PFSK-1 (cell line): Measurements from ENCODE around the gene PTGDR2.

Experiments used
- FOXP2 ChIP-seq: optimal IDR thresholded peaks from 2 replicates; pipeline ENCODE3; 2011; ENCODE audit warnings: borderline replicate concordance, control low read depth, inconsistent platforms; ENCODE audit not compliant: insufficient read depth; ENCODE audit errors: extremely low read length, extremely low read depth
- POLR2AphosphoS5 ChIP-seq: IDR thresholded peaks from 2 replicates; pipeline ENCODE4 v1.6.1; 2012; ENCODE audit warnings: low read depth, mild to moderate bottlenecking, control low read depth, low read length, moderate library complexity
- SIN3A ChIP-seq: IDR thresholded peaks from 2 replicates; pipeline ENCODE4 v1.6.1; 2012; ENCODE audit warnings: mild to moderate bottlenecking, low read length, moderate library complexity, borderline replicate concordance; ENCODE audit not compliant: insufficient read depth
- TAF1 ChIP-seq: IDR thresholded peaks from 2 replicates; pipeline ENCODE4 v1.6.1; 2012; ENCODE audit warnings: low read length, control low read depth, borderline replicate concordance; ENCODE audit not compliant: insufficient read depth
- TF ChIP-seq, protein P1 (sequence below), 2 experiments: IDR thresholded peaks; 2 replicates each; pipeline versions ENCODE4 v1.6.1 to v1.8.0; 2011 to 2012; ENCODE audit warnings: low read depth in 2 of 2, low read length in 2 of 2, control low read depth in 1 of 2, inconsistent platforms in 1 of 2, mild to moderate bottlenecking in 1 of 2, moderate library complexity in 1 of 2; ENCODE audit not compliant: insufficient read depth in 1 of 2

The PTGDR2 gene

DNA sequence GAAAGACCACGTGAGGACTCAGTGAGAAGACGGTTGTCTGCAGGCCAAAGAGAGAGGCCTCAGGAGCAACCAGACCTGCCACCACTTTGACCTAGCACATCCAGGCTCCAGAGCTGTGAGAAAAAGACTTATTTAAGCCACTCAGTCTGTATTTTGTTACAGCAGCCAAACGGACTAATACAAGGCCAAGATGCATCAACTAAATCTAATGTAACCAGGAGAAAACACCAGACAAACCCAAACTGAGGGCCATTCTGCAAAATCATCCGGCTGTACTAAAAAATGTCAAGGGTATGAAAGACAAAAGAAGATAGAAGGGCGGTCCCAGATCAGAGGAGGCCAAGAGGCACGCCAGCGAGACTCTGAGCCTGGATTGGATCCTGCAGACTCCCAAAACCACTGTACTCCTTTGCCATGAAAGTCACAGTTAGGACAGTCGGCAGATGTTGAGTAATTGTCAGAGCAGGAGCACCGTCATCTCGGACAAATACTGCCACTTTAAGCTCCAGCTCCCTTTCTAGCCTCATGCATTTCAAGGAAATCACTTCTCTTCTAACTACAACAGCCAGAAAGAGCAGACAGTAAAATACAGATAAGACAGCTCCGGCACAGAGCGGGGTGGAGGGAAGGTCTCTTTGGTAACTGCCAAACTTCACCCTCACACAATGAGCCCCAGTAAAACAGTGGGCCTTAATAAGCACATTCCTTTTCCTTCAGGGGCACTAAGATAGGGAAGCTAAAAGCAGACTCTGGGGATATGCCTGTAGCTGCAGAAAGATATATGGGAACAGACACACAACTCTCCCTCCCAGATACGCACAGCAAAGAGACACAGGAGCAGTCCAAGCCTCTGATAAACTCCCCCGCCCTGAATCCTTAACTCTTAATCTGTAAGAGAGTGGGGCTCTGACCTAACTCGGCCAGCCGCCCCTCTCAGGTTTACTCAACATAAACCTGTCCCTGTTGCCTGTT lies 8.1 kb upstream of the PTGDR2 start:
- TF ChIP-seq SIN3A (no peak), FOXP2 (no peak), POLR2AphosphoS5 (no peak), TAF1 (no peak)
- TF ChIP-seq, protein P1, sequence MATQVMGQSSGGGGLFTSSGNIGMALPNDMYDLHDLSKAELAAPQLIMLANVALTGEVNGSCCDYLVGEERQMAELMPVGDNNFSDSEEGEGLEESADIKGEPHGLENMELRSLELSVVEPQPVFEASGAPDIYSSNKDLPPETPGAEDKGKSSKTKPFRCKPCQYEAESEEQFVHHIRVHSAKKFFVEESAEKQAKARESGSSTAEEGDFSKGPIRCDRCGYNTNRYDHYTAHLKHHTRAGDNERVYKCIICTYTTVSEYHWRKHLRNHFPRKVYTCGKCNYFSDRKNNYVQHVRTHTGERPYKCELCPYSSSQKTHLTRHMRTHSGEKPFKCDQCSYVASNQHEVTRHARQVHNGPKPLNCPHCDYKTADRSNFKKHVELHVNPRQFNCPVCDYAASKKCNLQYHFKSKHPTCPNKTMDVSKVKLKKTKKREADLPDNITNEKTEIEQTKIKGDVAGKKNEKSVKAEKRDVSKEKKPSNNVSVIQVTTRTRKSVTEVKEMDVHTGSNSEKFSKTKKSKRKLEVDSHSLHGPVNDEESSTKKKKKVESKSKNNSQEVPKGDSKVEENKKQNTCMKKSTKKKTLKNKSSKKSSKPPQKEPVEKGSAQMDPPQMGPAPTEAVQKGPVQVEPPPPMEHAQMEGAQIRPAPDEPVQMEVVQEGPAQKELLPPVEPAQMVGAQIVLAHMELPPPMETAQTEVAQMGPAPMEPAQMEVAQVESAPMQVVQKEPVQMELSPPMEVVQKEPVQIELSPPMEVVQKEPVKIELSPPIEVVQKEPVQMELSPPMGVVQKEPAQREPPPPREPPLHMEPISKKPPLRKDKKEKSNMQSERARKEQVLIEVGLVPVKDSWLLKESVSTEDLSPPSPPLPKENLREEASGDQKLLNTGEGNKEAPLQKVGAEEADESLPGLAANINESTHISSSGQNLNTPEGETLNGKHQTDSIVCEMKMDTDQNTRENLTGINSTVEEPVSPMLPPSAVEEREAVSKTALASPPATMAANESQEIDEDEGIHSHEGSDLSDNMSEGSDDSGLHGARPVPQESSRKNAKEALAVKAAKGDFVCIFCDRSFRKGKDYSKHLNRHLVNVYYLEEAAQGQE (IDR thresholded peaks at IDR 0.05; ENCODE audit: insufficient read depth in 1 of 2, low read depth in 2 of 2, low read length in 2 of 2), result no peak

DNA sequence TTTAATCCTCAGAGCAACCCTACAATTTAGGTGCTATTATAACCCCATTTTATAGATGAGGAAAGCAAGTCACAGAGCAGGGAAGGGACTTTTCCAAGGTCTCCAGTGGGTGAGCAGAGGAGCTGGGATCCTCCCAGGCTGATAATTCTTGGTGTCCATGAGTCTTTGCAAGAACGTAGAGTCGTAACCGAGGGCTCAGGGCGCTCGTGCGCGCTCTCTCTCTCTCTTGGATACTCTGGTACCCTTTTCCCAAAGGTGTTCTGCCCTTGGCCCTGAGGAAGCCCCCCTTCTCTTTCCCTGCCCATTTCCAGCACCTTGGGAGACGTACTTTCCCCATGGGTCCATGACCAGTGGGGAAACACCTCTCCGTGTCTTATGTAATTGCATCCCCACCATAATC lies 6.4 kb upstream of the PTGDR2 start:
- no peak for TF ChIP-seq POLR2AphosphoS5
- TF ChIP-seq TAF1, result no peak
- TF ChIP-seq FOXP2, result no peak
- no peak for TF ChIP-seq SIN3A
- TF ChIP-seq, protein P1 (IDR thresholded peaks at IDR 0.05; ENCODE audit: insufficient read depth in 1 of 2, low read depth in 2 of 2, low read length in 2 of 2), result no peak

DNA sequence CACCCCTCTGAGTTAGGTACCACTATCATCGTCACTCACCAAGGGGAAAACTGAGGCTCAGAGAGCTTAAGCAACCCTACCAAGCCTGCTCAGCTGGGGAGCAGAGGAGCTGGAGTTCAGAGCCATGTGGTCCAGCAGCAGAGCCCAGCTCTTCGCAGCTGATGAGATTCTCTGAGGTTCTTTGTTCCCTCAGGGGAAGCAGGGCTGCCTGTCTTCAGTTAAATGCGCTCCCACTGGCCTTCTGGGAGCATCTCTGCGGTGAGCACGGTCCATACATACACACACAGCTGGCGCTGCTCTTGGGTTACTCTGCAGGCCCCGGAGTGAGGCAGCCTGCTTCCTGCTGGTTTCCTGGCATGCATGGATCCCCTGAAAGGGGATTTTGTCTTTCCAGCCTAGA lies 5.2 kb upstream of the PTGDR2 start:
- TF ChIP-seq TAF1, result no peak
- TF ChIP-seq, protein P1 (IDR thresholded peaks at IDR 0.05; ENCODE audit: insufficient read depth in 1 of 2, low read depth in 2 of 2, low read length in 2 of 2), result no peak
- TF ChIP-seq POLR2AphosphoS5, result no peak
- no peak for TF ChIP-seq FOXP2
- no peak for TF ChIP-seq SIN3A

DNA sequence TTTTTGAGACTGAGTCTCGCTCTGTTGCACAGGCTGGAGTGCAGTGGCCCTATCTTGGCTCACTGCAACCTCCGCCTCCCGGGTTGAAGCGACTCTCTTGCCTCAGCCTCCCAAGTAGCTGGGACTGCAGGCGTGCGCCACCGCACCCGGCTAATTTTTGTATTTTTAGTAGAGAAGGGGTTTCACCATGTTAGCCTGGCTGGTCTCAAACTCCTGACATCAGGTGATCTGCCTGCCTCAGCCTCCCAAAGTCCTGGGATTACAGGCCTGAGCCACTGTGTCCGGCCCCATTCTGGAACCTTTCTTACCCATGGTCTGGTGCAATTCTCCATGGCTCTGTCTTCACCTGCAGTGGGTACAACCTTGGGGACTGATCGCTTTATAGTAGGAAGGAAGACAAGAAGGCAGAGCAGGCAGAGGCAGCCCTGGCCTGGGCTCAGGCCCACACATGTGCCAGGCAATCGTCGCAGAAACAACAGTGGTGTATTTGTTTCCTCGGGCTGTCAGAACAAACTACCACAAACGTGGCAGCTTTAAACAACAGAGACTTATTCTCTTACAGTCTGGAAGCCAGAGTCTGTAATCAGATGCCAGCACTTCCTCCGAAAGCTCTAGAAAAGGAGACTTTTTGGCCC lies 4.0 kb upstream of the PTGDR2 start:
- TF ChIP-seq POLR2AphosphoS5 (no peak), FOXP2 (no peak)

DNA sequence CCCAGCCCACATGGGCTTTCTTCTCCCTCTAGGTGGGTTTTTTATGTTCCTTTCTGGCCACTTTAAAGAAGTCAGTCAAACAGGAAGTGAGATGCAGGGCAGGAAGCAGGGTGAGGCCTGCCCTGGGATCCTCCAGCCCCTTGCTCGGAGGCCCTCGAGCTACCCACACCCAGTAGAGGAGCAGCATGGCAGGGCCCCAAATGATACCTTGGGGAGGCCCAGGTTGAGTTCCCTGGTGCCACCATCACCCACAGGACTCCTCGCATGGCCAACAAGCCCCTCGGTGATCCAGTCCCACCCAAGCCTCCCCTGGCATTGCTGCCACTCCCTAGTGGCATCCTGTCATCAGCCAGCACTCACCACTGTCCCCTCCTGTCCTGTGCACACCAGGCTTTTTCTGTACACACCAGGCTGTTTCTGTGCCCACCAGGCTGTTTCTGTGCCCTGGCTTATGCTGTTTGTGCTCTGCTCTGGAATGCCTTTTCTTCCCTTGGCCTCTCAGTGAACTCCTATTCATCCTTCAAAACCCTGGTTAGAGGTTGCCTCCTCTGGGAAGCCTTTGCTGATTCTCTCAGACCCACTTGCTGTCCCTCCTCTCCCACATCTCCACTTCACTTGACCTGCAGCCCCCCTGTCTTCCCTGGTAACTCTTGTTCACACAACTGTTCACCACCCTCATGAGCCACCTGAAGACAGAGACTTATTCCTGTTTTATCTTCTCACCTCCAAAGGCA lies 3.1 kb upstream of the PTGDR2 start:
- TF ChIP-seq TAF1 (no peak), SIN3A (no peak), POLR2AphosphoS5 (no peak), FOXP2 (no peak)
- TF ChIP-seq, protein P1 (IDR thresholded peaks at IDR 0.05; ENCODE audit: insufficient read depth in 1 of 2, low read depth in 2 of 2, low read length in 2 of 2), result no peak
